ENCODE measurements around the gene FAM89B. TPM values are rescaled to one million over a fixed set of nuclear protein-coding genes. Genes with fewer than 3 reads are reported as not detected.

Gene FAM89B
- total and polyA plus RNA-seq, 2 donors (not counting 1 experiment from before 2014, with no cell fraction given), result 17.5 to 18.2 TPM

GRCh38 chr11:65584723-65585171 is 12.4 kb downstream of the FAM89B start:
- Histone ChIP-seq H3K79me2 (ENCODE audit: control insufficient read depth, insufficient read depth, low read length) (no peaks in the 10 kb centered on the region), H3K9me3 (ENCODE audit: control insufficient read depth, insufficient read depth, low read depth, low read length) (no peaks in the 10 kb centered on the region), H3K9ac (ENCODE audit: insufficient read depth, low read length) (no peak overlapping the region), H3K27me3 (ENCODE audit: control insufficient read depth, insufficient read depth, low read length) (no peaks in the 10 kb centered on the region), H3K4me1 (ENCODE audit: control insufficient read depth, extremely low read depth, insufficient read depth, low read length) (peaks cover 8% of the 10 kb centered on the region), H2AFZ (ENCODE audit: low read length) (no peak overlapping the region), H3K4me2 (ENCODE audit: extremely low read depth, insufficient read depth, low read length) (no peak overlapping the region), H4K20me1 (ENCODE audit: control insufficient read depth, extremely low read depth, insufficient read depth, low read length) (no peaks in the 10 kb centered on the region), H3K4me3 (replicated peaks in 1 of 4; ENCODE audit: control extremely low read depth in 1 of 4, insufficient read depth in 1 of 4, low read depth in 3 of 4, low read length in 4 of 4) (no peak overlapping the region), H3K27ac (ENCODE audit: insufficient read depth, low read length) (no peak overlapping the region), H3K36me3 (ENCODE audit: control insufficient read depth, insufficient read depth, low read length) (peaks cover 24% of the 10 kb centered on the region)
- TF ChIP-seq CTCF (conservative IDR thresholded peaks at IDR 0.05 in 1 of 2, IDR thresholded peaks at IDR 0.05 in 1 of 2; ENCODE audit: low read depth in 1 of 2, low read length in 2 of 2) (no peak), EZH2 (IDR thresholded peaks at IDR 0.05; ENCODE audit: low read length, missing control alignments) (no peak)
- no peak for DNase-seq (ENCODE audit: low read depth in 2 of 2)

- H4K20me1 ChIP-seq (ENCODE audit: control insufficient read depth, extremely low read depth, insufficient read depth, low read length), result no peaks in the 10 kb centered on the region
- H3K9me3 ChIP-seq (ENCODE audit: control insufficient read depth, insufficient read depth, low read depth, low read length), result no peaks in the 10 kb centered on the region
- no peak for DNase-seq (ENCODE audit: low read depth in 2 of 2)
- no peaks in the 10 kb centered on the region for H3K27me3 ChIP-seq (ENCODE audit: control insufficient read depth, insufficient read depth, low read length)
- H3K9ac ChIP-seq (ENCODE audit: insufficient read depth, low read length), result no peak overlapping the region
- H3K79me2 ChIP-seq (ENCODE audit: control insufficient read depth, insufficient read depth, low read length), result no peaks in the 10 kb centered on the region
- no peak overlapping the region for H3K4me3 ChIP-seq (replicated peaks in 1 of 4; ENCODE audit: control extremely low read depth in 1 of 4, insufficient read depth in 1 of 4, low read depth in 3 of 4, low read length in 4 of 4)
- peaks cover 20% of the 10 kb centered on the region for H3K36me3 ChIP-seq (ENCODE audit: control insufficient read depth, insufficient read depth, low read length)
- no peak overlapping the region for H3K4me2 ChIP-seq (ENCODE audit: extremely low read depth, insufficient read depth, low read length)
- TF ChIP-seq EZH2 (IDR thresholded peaks at IDR 0.05; ENCODE audit: low read length, missing control alignments), result no peak
- no peak for TF ChIP-seq CTCF (conservative IDR thresholded peaks at IDR 0.05 in 1 of 2, IDR thresholded peaks at IDR 0.05 in 1 of 2; ENCODE audit: low read depth in 1 of 2, low read length in 2 of 2)
- H3K27ac ChIP-seq (ENCODE audit: insufficient read depth, low read length), result no peak overlapping the region
- H2AFZ ChIP-seq (ENCODE audit: low read length), result no peak overlapping the region
- peaks cover 8% of the 10 kb centered on the region for H3K4me1 ChIP-seq (ENCODE audit: control insufficient read depth, extremely low read depth, insufficient read depth, low read length)
Observed at GRCh38 chr11:65585396-65586246, 13.3 kb downstream of the FAM89B start.

- no peak overlapping the region for H3K4me3 ChIP-seq (replicated peaks in 1 of 4; ENCODE audit: control extremely low read depth in 1 of 4, insufficient read depth in 1 of 4, low read depth in 3 of 4, low read length in 4 of 4)
- H3K36me3 ChIP-seq (ENCODE audit: control insufficient read depth, insufficient read depth, low read length), result peaks cover 16% of the 10 kb centered on the region
- H3K9me3 ChIP-seq (ENCODE audit: control insufficient read depth, insufficient read depth, low read depth, low read length), result no peaks in the 10 kb centered on the region
- TF ChIP-seq EZH2 (IDR thresholded peaks at IDR 0.05; ENCODE audit: low read length, missing control alignments) (no peak), CTCF (conservative IDR thresholded peaks at IDR 0.05 in 1 of 2, IDR thresholded peaks at IDR 0.05 in 1 of 2; ENCODE audit: low read depth in 1 of 2, low read length in 2 of 2) (no peak)
- H3K27me3 ChIP-seq (ENCODE audit: control insufficient read depth, insufficient read depth, low read length), result no peaks in the 10 kb centered on the region
- no peak for DNase-seq (ENCODE audit: low read depth in 2 of 2)
- H3K27ac ChIP-seq (ENCODE audit: insufficient read depth, low read length), result no peak overlapping the region
- H3K79me2 ChIP-seq (ENCODE audit: control insufficient read depth, insufficient read depth, low read length), result no peaks in the 10 kb centered on the region
- no peak overlapping the region for H3K9ac ChIP-seq (ENCODE audit: insufficient read depth, low read length)
- H3K4me2 ChIP-seq (ENCODE audit: extremely low read depth, insufficient read depth, low read length), result no peak overlapping the region
- no peaks in the 10 kb centered on the region for H4K20me1 ChIP-seq (ENCODE audit: control insufficient read depth, extremely low read depth, insufficient read depth, low read length)
- H2AFZ ChIP-seq (ENCODE audit: low read length), result no peak overlapping the region
- peaks cover 8% of the 10 kb centered on the region for H3K4me1 ChIP-seq (ENCODE audit: control insufficient read depth, extremely low read depth, insufficient read depth, low read length)
Observed at GRCh38 chr11:65586247-65586630, 13.9 kb downstream of the FAM89B start.

All from fibroblast of lung (primary cell).